Stimulated activated CD4-positive, alpha-beta T cell treated with anti-CD3 and anti-CD28 coated beads, Interleukin-4, amount 100 ng/mL, for 4 hours (primary cell): ENCODE measurements around the gene IFT27.

Source experiments
- DNase-seq, 2 experiments: peaks; one replicate each; pipeline ENCODE4 v3.0.0-alpha.2; 2020

Gene IFT27

GRCh38 chr22:36714110-36714509 is 61.8 kb downstream of the IFT27 start:
- no peak for DNase-seq

GRCh38 chr22:36713436-36713835 is 62.5 kb downstream of the IFT27 start:
- DNase-seq, result no peak
